Measurements from ENCODE around the gene SGPP1.
"Not testable (repeated sequence)": the region's sequence is repeated elsewhere in the genome, so short reads cannot be mapped to it uniquely, and the experiment has no call there.

Gene SGPP1

DNA sequence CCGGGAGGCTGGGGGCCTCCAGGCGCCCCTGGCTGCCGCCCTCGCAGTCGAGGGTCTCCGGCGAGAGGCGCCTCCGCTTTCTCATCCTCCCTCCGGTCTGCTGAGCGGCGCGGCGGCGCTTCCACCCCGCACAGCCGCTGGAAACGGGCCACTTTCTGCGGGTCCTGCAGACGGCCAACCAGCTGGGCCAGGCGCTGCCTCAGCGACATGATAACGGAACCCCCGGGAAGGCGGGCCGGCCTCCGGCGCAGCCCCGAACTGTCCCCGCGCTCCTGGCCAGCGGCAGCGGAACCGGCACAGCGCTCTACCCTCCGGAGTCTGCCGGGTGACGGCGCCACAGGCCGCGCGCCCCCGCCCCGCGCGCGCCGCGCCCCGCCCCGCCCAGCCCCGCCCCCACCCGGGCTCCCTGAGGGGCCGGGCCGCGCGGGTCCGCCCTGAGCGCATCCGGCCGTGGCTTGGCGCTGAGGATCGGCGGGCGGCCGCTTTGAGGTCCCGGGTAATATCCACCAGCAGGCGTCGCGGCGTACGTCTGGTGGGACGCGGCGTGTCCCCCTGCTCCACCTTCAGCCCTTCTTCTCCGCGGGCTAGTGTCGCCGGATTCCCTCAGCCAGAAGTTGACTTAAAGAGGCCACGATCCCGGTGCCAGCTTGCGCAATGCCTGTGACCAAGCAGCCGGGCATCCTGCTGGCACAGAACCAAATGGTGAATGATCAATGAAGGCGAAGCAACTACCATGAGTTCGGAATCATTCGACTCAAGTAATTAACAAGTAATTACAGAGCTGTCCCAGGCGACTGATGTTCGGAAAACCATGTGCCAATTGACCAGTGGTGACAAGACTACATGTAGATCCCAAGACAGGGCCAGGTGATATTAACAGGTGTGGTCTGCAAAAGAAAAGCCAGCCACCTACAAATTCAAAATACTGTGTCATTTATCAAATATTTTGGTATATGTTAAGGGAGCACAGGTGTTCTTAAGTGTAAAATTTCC lies at the start of gene SGPP1:
SGPP1 (minus strand) TSS at position 330 of the 993 bp plus-strand sequence; CDS start at position 209, 121 bp downstream.
- DNase-seq: no peak

DNA sequence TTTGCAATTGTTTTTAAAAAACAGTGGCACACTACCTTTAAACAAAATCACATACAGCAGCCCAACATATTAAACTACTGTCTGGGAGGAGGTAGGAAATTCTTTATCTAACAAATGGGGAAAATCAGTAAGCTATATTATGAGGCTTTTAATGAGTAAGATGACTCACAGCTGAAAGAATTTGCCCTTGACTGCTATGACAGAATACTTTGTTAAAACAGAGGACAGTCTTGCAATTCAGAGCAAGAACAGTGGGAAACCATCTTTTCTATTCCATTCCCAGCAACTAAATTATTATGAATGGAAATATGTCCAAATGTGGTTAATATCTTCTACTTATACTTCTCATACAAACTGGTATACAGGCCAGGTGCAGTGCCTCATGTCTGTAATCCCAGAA lies 49.2 kb upstream of the SGPP1 start:
- DNase-seq: no peak

GRCh38 chr14:63773504-63773903 lies 45.6 kb upstream of the SGPP1 start:
- no peak for DNase-seq

DNA sequence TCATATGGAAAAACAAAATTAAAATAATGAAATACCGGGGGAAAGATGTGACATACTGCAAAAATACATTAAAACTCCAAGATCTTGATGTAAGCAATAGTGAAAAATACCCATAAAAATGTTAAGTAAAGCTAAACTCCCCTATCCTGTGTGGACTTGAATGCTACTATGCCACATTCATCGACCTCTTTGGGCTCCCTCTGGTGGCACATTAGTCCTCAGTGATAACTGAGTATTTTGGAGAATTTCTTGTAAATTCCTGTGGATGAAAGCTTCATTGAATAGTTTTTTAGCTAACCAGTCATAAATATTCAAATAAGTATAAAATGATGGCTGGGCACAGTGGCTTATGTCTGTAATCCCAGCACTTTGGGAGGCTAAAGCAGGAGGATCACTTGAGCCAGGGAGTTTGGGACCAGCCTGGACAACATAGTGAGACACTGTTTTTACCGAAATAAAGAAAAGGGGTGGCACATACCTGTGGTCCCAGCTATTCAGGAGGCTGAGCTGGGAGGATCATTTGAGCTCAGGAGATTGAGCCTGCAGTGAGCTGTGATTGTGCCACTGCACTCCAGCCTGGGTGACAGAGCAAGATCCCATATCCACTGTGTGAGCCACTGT lies 42.4 kb upstream of the SGPP1 start:
- DNase-seq: no peak

DNA sequence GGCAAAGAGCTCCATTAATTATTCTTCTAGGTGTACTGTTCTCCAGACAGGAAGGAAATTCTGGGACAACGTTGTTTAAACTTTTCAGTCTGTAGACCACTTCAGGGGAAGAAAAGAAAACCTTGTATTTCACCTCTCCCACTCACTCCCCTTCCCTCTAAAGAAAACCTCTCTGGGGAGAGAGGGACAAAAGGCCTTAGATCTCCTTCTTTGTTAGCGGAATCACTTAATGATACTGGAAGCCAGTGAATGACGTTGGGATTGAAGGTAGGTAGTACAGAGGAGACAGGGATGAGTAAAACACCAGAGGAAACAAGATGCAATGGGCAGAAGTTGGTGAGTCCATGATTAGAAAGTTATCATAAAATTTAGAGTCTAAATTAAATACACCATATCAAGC lies 38.7 kb upstream of the SGPP1 start:
- no peak for DNase-seq

DNA sequence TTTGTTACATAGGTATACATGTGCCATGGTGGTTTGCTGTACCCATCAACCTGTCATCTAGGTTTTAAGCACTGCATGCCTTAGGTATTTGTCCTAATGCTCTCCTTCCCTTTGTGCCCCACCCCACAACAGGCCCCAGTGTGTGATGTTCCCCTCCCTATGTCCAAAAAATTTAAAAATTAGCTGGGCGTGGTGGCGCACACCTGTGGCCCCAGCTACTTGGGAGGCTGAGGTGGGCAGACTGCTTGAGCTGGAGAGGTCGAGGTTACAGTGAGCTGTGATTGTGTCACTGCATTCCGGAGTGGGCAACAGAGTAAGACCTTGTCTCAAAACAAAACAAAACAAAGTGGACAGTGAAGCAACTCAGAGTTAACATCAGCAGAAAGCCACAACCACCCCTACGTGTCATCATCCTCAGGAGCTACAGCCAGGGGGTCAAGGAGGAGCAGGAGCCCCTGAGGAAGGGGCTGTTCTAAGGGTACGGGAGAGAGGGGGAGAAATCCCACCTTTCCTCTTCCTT lies 36.8 kb upstream of the SGPP1 start:
- no peak for DNase-seq

GRCh38 chr14:63764103-63764502 lies 36.2 kb upstream of the SGPP1 start:
- no peak for DNase-seq

GRCh38 chr14:63761351-63762117 lies 33.7 kb upstream of the SGPP1 start:
- no peak for DNase-seq

DNA sequence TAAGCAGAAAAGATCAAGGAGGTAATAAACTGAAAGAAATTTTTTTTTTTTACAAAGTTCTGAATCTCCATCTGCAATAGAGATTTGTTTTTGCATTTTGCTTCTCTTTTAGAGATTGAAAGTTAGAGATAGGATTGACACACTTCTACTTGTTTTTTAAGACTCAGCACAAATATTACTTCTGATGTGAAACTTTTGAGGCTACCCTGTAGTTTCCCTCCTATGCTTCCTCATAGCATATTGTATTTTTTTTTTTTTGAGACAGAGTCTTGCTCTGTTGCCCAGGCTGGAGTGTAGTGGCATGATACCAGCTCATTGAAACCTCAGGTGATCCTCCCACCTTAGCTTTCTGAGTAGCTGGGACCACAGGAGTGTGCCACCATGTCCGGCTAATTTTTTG lies 32.1 kb upstream of the SGPP1 start:
- DNase-seq: no peak

GRCh38 chr14:63759456-63759855 lies 31.6 kb upstream of the SGPP1 start:
- DNase-seq: no peak

- DNase-seq: no peak
These were observed 29.3 kb upstream of the SGPP1 start for GRCh38 chr14:63757211-63757610.

GRCh38 chr14:63752449-63753169 lies 24.7 kb upstream of the SGPP1 start:
- no peak for DNase-seq

GRCh38 chr14:63751076-63751475 lies 23.2 kb upstream of the SGPP1 start:
- not testable (repeated sequence) for DNase-seq

- no peak for DNase-seq
These were observed 20.0 kb upstream of the SGPP1 start for GRCh38 chr14:63747846-63748245.

DNA sequence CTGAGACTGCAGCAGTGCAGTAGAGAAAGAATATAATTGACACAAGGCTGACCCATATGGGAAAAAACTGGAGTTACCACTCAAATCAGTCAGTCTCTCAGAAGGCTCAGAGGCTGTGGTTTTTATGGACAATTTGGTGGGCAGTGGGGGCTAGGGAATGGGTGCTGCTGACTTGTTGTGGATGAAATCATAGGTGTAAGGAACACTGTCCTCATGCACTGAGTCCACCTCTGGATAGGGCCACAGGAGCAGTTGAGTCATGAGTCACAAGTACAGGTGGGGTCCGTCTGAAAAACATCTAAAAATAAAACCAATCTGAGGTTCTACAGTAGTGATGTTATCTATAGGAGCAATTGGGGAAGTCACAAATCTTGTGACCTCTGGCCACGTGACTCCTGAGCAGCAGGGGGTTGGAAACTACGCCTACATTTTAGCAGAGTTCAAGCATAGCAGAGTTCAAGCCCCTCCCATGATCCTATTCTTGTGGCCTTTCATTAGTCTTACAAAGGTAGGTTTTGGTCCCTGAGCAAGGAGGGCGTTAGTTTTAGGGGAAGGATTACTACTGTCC lies 18.1 kb upstream of the SGPP1 start:
- DNase-seq: no peak

- no peak for DNase-seq
These were observed 17.4 kb upstream of the SGPP1 start for GRCh38 chr14:63745272-63745671.

GRCh38 chr14:63737582-63738006 lies 9.7 kb upstream of the SGPP1 start:
- DNase-seq: no peak

DNA sequence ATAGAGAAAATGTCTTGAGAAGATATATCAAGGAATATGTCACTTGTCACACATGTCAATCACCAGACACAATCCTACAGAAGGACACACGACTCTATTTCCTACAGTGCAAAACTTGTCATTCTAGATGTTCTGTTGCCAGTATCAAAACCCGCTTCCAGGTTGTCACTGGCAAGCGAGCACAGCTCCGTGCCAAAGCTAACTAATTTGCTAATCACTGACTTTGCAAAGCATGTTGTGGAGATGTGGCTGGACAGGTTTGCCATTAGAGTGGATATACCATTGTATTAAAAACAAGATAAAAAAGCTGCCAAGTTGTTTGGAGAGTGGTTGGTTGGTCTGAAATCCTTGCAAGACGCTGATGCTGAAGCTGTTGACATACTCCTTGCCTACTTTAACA lies 7.9 kb upstream of the SGPP1 start:
- DNase-seq: no peak

DNA sequence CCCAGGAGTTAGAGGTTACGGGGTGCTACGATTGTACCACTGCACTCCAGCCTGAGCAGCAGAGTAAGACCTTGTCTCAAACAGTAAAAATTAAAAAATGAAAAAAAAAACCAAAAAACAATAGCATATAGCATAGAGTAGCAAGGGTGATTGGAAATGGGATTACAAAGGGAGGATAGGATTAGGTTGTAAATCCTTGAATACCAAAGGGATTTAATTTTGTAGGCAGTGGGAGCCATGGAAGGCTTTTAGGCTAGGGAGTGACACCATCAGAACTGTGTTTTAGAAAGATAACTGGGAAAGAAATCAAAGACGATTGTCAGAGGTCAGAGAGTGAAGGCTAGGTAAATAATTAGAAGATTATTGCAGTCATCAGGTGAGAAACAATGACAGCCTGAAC lies 2.8 kb upstream of the SGPP1 start:
- DNase-seq: no peak

GRCh38 chr14:63727231-63727735 lies 582 bp downstream of the SGPP1 start:
- DNase-seq: no peak

DNA sequence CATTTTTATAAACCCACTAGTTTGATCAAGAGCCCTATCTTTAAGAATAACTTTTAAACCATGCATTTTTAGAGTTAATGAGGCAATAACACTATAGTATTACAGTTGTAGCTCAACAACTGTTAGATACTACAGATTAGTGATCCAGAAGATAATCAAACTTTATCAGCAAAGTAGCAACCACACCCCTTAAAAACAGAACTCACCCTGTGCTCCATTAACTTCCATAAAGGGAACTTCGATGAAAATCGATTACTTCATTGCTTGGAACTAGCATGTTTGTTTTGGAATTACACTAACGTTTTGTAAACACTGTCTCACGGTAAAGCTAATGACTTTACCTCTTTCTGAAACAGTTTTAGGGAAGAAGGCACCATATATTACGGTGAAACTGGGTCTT lies 1.4 kb downstream of the SGPP1 start:
- no peak for DNase-seq
